GM23248 (cell line): ENCODE measurements around the gene NSD2. TPM values are rescaled to one million over a fixed set of nuclear protein-coding genes. Genes with fewer than 3 reads are reported as not detected.
A peak's percentile ranks its signal among the peaks of the same experiment; 100 is the strongest.
"Not testable (repeated sequence)": the region's sequence is repeated elsewhere in the genome, so short reads cannot be mapped to it uniquely, and the experiment has no call there.

Experiments used
- DNase-seq: peaks from one replicate; pipeline ENCODE4 v3.0.0-alpha.2; 2015
- H2AFZ ChIP-seq: fragments of 200-600 bp; sonication (generic); 2 replicates; pipeline ENCODE4 v1.6.1; 2016; ENCODE audit warnings: antibody characterized with exemption
- H3F3A ChIP-seq: fragments of 200-600 bp; sonication (generic); 2 replicates; pipeline ENCODE4 v1.6.1; 2016; ENCODE audit warnings: mild to moderate bottlenecking, antibody characterized with exemption, mixed run types; ENCODE audit not compliant: insufficient read depth
- H3K27ac ChIP-seq: fragments of 200-600 bp; sonication (generic); 2 replicates; pipeline ENCODE4 v1.5.1; 2016; ENCODE audit warnings: mild to moderate bottlenecking
- H3K27me3 ChIP-seq: fragments of 200-600 bp; sonication (generic); replicated peaks from 2 replicates; pipeline ENCODE4 v1.6.1; 2016; ENCODE audit warnings: mild to moderate bottlenecking; ENCODE audit not compliant: insufficient read depth
- H3K36me3 ChIP-seq: fragments of 200-600 bp; sonication (generic); 2 replicates; pipeline ENCODE4 v1.6.1; 2016; ENCODE audit warnings: low read depth, mild to moderate bottlenecking
- H3K4me1 ChIP-seq: fragments of 200-600 bp; sonication (generic); 2 replicates; pipeline ENCODE4 v1.6.1; 2016; ENCODE audit warnings: mild to moderate bottlenecking; ENCODE audit not compliant: insufficient read depth
- H3K4me2 ChIP-seq: fragments of 200-600 bp; sonication (generic); one replicate; pipeline ENCODE4 v1.6.1; 2016; ENCODE audit warnings: mild to moderate bottlenecking; ENCODE audit not compliant: unreplicated experiment
- H3K4me3 ChIP-seq: fragments of 200-600 bp; sonication (generic); 2 replicates; pipeline ENCODE4 v1.5.1; 2016; ENCODE audit warnings: mild to moderate bottlenecking
- H3K79me2 ChIP-seq: fragments of 200-600 bp; sonication (generic); 2 replicates; pipeline ENCODE4 v1.6.1; 2016; ENCODE audit warnings: mild to moderate bottlenecking; ENCODE audit not compliant: insufficient read depth
- H3K9ac ChIP-seq: fragments of 200-600 bp; sonication (generic); 2 replicates; pipeline ENCODE4 v1.6.1; 2016; ENCODE audit warnings: mild to moderate bottlenecking
- H3K9me2 ChIP-seq: fragments of 200-600 bp; sonication (generic); 2 replicates; pipeline ENCODE4 v1.6.1; 2016; ENCODE audit warnings: mixed run types, mild to moderate bottlenecking, moderate library complexity; ENCODE audit not compliant: insufficient read depth
- H3K9me3 ChIP-seq: fragments of 200-600 bp; sonication (generic); one replicate; pipeline ENCODE4 v1.6.1; 2017; ENCODE audit warnings: low read depth
- H4K20me1 ChIP-seq: fragments of 200-600 bp; sonication (generic); 2 replicates; pipeline ENCODE4 v1.6.0; 2016; ENCODE audit not compliant: insufficient read depth
- EZH2 ChIP-seq: fragments of 200-600 bp; sonication (generic); IDR thresholded peaks from 2 replicates; pipeline ENCODE4 v1.6.1; 2018; ENCODE audit warnings: antibody characterized with exemption, mild to moderate bottlenecking; ENCODE audit not compliant: insufficient read depth, poor library complexity, severe bottlenecking
- EZH2phosphoT487 ChIP-seq: fragments of 200-600 bp; sonication (generic); IDR thresholded peaks from 2 replicates; pipeline ENCODE4 v1.6.1; 2018; ENCODE audit warnings: antibody characterized with exemption, moderate library complexity, mild to moderate bottlenecking, low read depth; ENCODE audit not compliant: insufficient read depth
- WGBS, 2 experiments: methylation state at CpG; one replicate each; pipeline ENCODE4 v1.1.6; 2015 to 2017; ENCODE audit warnings: low lambda C conversion rate in 2 of 2, low coverage in 1 of 2; ENCODE audit errors: missing lambda C conversion rate in 2 of 2; 5-methylcytosine and 5-hydroxymethylcytosine counted together
- in situ Hi-C: fragments of 300-500 bp; cut with MboI; formaldehyde crosslinking; loops from 2 replicates; pipeline ENCODE4 v1.15.0; 2020
- polyA plus RNA-seq: library from polyadenylated mRNA; unstranded; fragments of >200 nt; fragmentation: Nextera tagmentation; extraction: Ambion mirVana; gene quantifications from 2 replicates; pipeline ENCODE4 v1.2.1, GENCODE V29; 2016
- total RNA-seq: library from RNA; depleted of rRNA; stranded (reverse); fragments of >200 nt; shearing (Covaris generic); gene quantifications from 2 replicates; pipeline ENCODE4 v1.2.3, GENCODE V29; 2014

Gene NSD2
- total and polyA plus RNA-seq, 2 experiments from 2014 or later, result 20.1 to 32.4 TPM

DNA sequence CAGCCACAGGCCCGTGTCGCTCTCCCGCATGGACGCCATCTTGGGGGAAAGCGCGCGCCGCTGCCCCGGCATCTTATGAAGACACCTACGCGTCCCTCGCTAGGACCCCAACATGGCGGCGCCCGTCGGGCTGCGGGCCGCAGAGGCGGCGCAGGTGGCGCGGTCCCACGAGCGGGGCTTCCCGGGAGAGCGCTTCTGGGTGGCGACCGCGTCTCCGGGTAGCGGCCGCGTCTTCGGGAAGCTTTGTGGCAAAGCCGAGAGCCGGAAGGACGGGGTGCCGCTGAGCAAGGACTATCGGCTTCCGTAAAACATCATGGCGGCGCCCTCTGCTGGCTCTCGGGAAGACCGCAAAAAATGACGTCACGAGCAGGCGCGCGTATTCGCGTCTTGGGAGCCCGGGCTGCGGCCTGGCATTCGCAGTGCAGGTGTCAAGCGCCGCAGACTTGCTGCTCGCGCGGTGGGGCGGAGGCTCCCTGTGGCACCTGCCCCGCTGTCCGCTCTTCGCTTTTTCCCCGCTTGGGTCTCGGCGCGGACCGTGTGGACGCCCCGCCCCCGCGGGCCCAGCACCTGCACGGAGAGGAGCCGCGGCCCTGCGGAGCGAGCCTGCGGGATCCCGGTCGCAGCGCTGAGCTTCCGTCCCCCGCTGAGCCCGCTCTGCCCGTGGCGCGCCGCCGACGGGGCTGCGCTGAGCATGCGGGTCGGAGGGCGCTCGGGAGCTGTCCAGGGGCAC lies 137.9 kb downstream of the NSD2 start, which contains the start of gene NELFA:
Gene NELFA (minus strand): TSS at position 54 of the 730 bp plus-strand sequence. CDS start 15 bp downstream, at position 39.
- in situ Hi-C loops, result no loop called here
- 1% methylated on average over 61 to 90 of the region's 95 CpGs for WGBS, 2 experiments

GRCh38 chr4:2009651-2010233 lies 138.5 kb downstream of the NSD2 start:
- peak overlapping the region; percentile 93 for H3K4me3 ChIP-seq
- WGBS, 2 experiments, result 9 to 10% methylated on average over 23 of the region's 23 CpGs
- DNase-seq, result peak; percentile 86
- H3K4me1 ChIP-seq, result peaks cover 11% of the 10 kb centered on the region; the same call in 1 of the 2 replicates
- H3F3A ChIP-seq, result no peaks in the 10 kb centered on the region
- in situ Hi-C loops, result no loop called here
- TF ChIP-seq EZH2phosphoT487 (no peak), EZH2 (no peak)
- H3K9ac ChIP-seq, result peak overlapping the region; percentile 89
- H4K20me1 ChIP-seq, result no peaks in the 10 kb centered on the region
- peak overlapping the region; percentile 89 for H2AFZ ChIP-seq
- no peaks in the 10 kb centered on the region for H3K9me3 ChIP-seq
- H3K4me2 ChIP-seq, result peak overlapping the region; percentile 84
- H3K36me3 ChIP-seq, result no peaks in the 10 kb centered on the region
- no peaks in the 10 kb centered on the region for H3K27me3 ChIP-seq
- H3K9me2 ChIP-seq, result no peaks in the 10 kb centered on the region
- H3K27ac ChIP-seq, result peak overlapping the region; percentile 81
- H3K79me2 ChIP-seq, result peaks cover 39% of the 10 kb centered on the region

More for the DNA sequence above, 137.9 kb downstream of the NSD2 start, which contains the start of gene NELFA:
- Histone ChIP-seq H3K4me3 (peak within 1 kb of the TSS; percentile 93), H3K4me1 (peaks cover 11% of the 10 kb centered on the region; the same call in 1 of the 2 replicates), H3K9me2 (no peaks in the 10 kb centered on the region), H2AFZ (peak within 1 kb of the TSS; percentile 89), H3K4me2 (peak within 1 kb of the TSS; percentile 96), H3K9me3 (no peaks in the 10 kb centered on the region), H3K9ac (peak within 1 kb of the TSS; percentile 89), H3F3A (no peaks in the 10 kb centered on the region), H3K36me3 (no peaks in the 10 kb centered on the region), H3K27me3 (no peaks in the 10 kb centered on the region), H3K79me2 (peaks cover 46% of the 10 kb centered on the region), H4K20me1 (no peaks in the 10 kb centered on the region), H3K27ac (peak within 1 kb of the TSS; percentile 81)
- no peak for TF ChIP-seq EZH2phosphoT487
- no peak for TF ChIP-seq EZH2
- DNase-seq, result peak; percentile 97

- Histone ChIP-seq H3K4me3 (no peak overlapping the region), H3K4me2 (no peak overlapping the region), H3K27me3 (no peaks in the 10 kb centered on the region), H3K36me3 (no peaks in the 10 kb centered on the region), H3K4me1 (peaks cover 11% of the 10 kb centered on the region; the same call in 1 of the 2 replicates), H3K9ac (no peak overlapping the region), H2AFZ (no peak overlapping the region), H3K79me2 (peaks cover 21% of the 10 kb centered on the region), H3K27ac (no peak overlapping the region), H4K20me1 (no peaks in the 10 kb centered on the region), H3K9me3 (no peaks in the 10 kb centered on the region), H3F3A (no peaks in the 10 kb centered on the region), H3K9me2 (no peaks in the 10 kb centered on the region)
- no peak for DNase-seq
- 95 to 100% methylated on average over 3 of the region's 3 CpGs for WGBS, 2 experiments
- in situ Hi-C loops, result no loop called here
- TF ChIP-seq EZH2phosphoT487 (no peak), EZH2 (no peak)
Measured at GRCh38 chr4:2011583-2011982, 140.4 kb downstream of the NSD2 start.

GRCh38 chr4:2015008-2015407 lies 143.8 kb downstream of the NSD2 start:
- in situ Hi-C loops, result no loop called here
- Histone ChIP-seq H3K4me1 (0 out of 2 replicates have a peak, but pooled peaks cover 1% of the 10 kb centered on the region), H3K27ac (no peak overlapping the region), H4K20me1 (no peaks in the 10 kb centered on the region), H3K4me3 (no peak overlapping the region), H3K36me3 (no peaks in the 10 kb centered on the region), H3K9me3 (no peaks in the 10 kb centered on the region), H3K9ac (no peak overlapping the region), H3K9me2 (no peaks in the 10 kb centered on the region), H2AFZ (no peak overlapping the region), H3F3A (no peaks in the 10 kb centered on the region), H3K4me2 (no peak overlapping the region), H3K79me2 (no peaks in the 10 kb centered on the region), H3K27me3 (peaks cover 4% of the 10 kb centered on the region; the same call in 1 of the 2 replicates)
- TF ChIP-seq EZH2phosphoT487, result no peak
- TF ChIP-seq EZH2, result no peak
- 51 to 58% methylated on average over 4 of the region's 4 CpGs for WGBS, 2 experiments
- no peak for DNase-seq

DNA sequence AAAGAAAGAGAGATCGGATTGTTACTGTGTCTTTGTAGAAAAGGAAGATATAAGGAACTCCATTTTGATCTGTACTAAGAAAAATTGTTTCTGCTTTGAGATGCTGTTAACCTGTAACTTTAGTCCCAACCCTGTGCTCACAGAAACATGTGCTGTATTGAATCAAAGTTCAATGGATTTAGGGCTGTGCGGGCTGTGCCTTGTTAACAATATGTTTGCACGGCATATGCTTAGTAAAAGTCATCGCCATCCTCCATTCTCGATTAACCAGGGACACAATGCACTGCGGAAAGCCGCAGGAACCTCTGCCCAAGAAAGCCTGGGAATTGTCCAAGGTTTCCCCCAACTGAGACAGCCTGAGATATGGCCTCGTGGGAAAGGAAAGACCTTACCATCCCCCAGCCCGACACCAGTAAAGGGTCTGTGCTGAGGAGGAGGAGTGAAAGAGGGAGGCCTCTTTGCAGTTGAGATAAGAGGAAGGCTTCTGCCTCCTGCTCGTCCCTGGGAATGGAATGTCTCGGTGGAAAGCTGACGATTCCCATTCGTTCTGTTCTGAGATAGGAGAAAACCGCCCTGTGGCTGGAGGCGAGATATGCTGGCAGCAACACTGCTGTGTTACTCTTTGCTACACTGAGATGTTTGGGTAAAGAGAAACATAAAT lies 150.3 kb downstream of the NSD2 start:
- H3K9me3 ChIP-seq, H3K79me2 ChIP-seq, H3K36me3 ChIP-seq, H3K4me2 ChIP-seq, H4K20me1 ChIP-seq, H3F3A ChIP-seq, H3K4me3 ChIP-seq, DNase-seq, H3K9me2 ChIP-seq, H3K9ac ChIP-seq, H3K4me1 ChIP-seq, in situ Hi-C loops, H3K27ac ChIP-seq, H2AFZ ChIP-seq: not testable (repeated sequence)
- WGBS, 2 experiments, result 38 to 42% methylated on average over 15 of the region's 15 CpGs
- peaks cover 12% of the 10 kb centered on the region for H3K27me3 ChIP-seq
